HTERT RPE-1 (cell line): ENCODE measurements around the gene GPR12.

ENCODE experiments used
- in situ Hi-C: fragments of 300-500 bp; cut with MboI; formaldehyde crosslinking; loops from 4 replicates; pipeline ENCODE4 v1.14.3; 2020; ENCODE audit warnings: low sequenced_read_pairs

Gene GPR12

GRCh38 chr13:26706381-26706780 lies 54.2 kb downstream of the GPR12 start:
- in situ Hi-C loops = no loop called here

- in situ Hi-C loops = no loop called here
Observed at GRCh38 chr13:26705536-26705935, 55.0 kb downstream of the GPR12 start.
